ENCODE measurements around the gene BCOR.

Gene BCOR

GRCh38 chrX:40145923-40146261 is 48.1 kb upstream of the BCOR start:
- H3K79me2 ChIP-seq (ENCODE audit: insufficient read depth, low read length), result peaks cover 52% of the 10 kb centered on the region

GRCh38 chrX:40145001-40145922 is 47.5 kb upstream of the BCOR start:
- peak overlapping the region; percentile 56 to 71; a peak in 3 of 4 replicates for H3K4me3 ChIP-seq (ENCODE audit: low read depth in 1 of 2, low read length in 2 of 2)
- ATAC-seq (ENCODE audit: insufficient read depth, low read depth) (peak; percentile 16; the same call in 1 of the 3 replicates), DNase-seq (peak; percentile 27)
- H3K9me3 ChIP-seq (ENCODE audit: insufficient read depth, low read length, severe bottlenecking), result no peaks in the 10 kb centered on the region
- no peaks in the 10 kb centered on the region; the same call in 1 of the 2 replicates for H4K20me1 ChIP-seq (ENCODE audit: insufficient read depth, low read length)
- peak overlapping the region; percentile 69 for H3K4me2 ChIP-seq (ENCODE audit: insufficient read depth, low read length)
- H3K27me3 ChIP-seq (ENCODE audit: insufficient read depth, low read length, poor library complexity), result no peaks in the 10 kb centered on the region
- TF ChIP-seq CTCF (IDR thresholded peaks at IDR 0.05; ENCODE audit: borderline replicate concordance, extremely low read depth, low read length, poor library complexity, severe bottlenecking) (no peak), EZH2 (IDR thresholded peaks at IDR 0.05; ENCODE audit: borderline replicate concordance, low read depth, low read length, severe bottlenecking) (no peak)
- H3K9ac ChIP-seq (ENCODE audit: low read depth, low read length), result peak overlapping the region; percentile 95
- peak overlapping the region; percentile 71 for H2AFZ ChIP-seq (ENCODE audit: low read depth, low read length)
- peaks cover 58% of the 10 kb centered on the region for H3K79me2 ChIP-seq (ENCODE audit: insufficient read depth, low read length)
- H3K27ac ChIP-seq (ENCODE audit: low read length), result peak overlapping the region; percentile 79
- peaks cover 47% of the 10 kb centered on the region for H3K4me1 ChIP-seq (ENCODE audit: insufficient read depth, low read length)
- no peaks in the 10 kb centered on the region for H3K36me3 ChIP-seq (ENCODE audit: insufficient read depth, low read length)

More at GRCh38 chrX:40145923-40146261, 48.1 kb upstream of the BCOR start:
- DNase-seq, result peak; percentile 26
- H2AFZ ChIP-seq (ENCODE audit: low read depth, low read length), result peak overlapping the region; percentile 71
- H3K4me2 ChIP-seq (ENCODE audit: insufficient read depth, low read length), result peak overlapping the region; percentile 69
- H3K36me3 ChIP-seq (ENCODE audit: insufficient read depth, low read length), result no peaks in the 10 kb centered on the region
- peak; percentile 21 for ATAC-seq (ENCODE audit: insufficient read depth, low read depth)
- peaks cover 54% of the 10 kb centered on the region for H3K4me1 ChIP-seq (ENCODE audit: insufficient read depth, low read length)
- H3K9me3 ChIP-seq (ENCODE audit: insufficient read depth, low read length, severe bottlenecking), result no peaks in the 10 kb centered on the region
- peak overlapping the region; percentile 79 for H3K27ac ChIP-seq (ENCODE audit: low read length)
- no peaks in the 10 kb centered on the region; the same call in 1 of the 2 replicates for H4K20me1 ChIP-seq (ENCODE audit: insufficient read depth, low read length)
- H3K4me3 ChIP-seq (ENCODE audit: low read depth in 1 of 2, low read length in 2 of 2), result peak overlapping the region; percentile 56 to 71; a peak in 3 of 4 replicates
- peak overlapping the region; percentile 95 for H3K9ac ChIP-seq (ENCODE audit: low read depth, low read length)
- TF ChIP-seq CTCF (IDR thresholded peaks at IDR 0.05; ENCODE audit: borderline replicate concordance, extremely low read depth, low read length, poor library complexity, severe bottlenecking) (no peak), EZH2 (IDR thresholded peaks at IDR 0.05; ENCODE audit: borderline replicate concordance, low read depth, low read length, severe bottlenecking) (no peak)
- no peaks in the 10 kb centered on the region for H3K27me3 ChIP-seq (ENCODE audit: insufficient read depth, low read length, poor library complexity)

- H3K79me2 ChIP-seq (ENCODE audit: insufficient read depth, low read length), result peaks cover 63% of the 10 kb centered on the region
- no peak overlapping the region; a peak in 1 of 4 replicates for H3K4me3 ChIP-seq (ENCODE audit: low read depth in 1 of 2, low read length in 2 of 2)
- H3K4me1 ChIP-seq (ENCODE audit: insufficient read depth, low read length), result peaks cover 41% of the 10 kb centered on the region
- TF ChIP-seq CTCF (IDR thresholded peaks at IDR 0.05; ENCODE audit: borderline replicate concordance, extremely low read depth, low read length, poor library complexity, severe bottlenecking) (no peak), EZH2 (IDR thresholded peaks at IDR 0.05; ENCODE audit: borderline replicate concordance, low read depth, low read length, severe bottlenecking) (no peak)
- H4K20me1 ChIP-seq (ENCODE audit: insufficient read depth, low read length), result no peaks in the 10 kb centered on the region; the same call in 1 of the 2 replicates
- H2AFZ ChIP-seq (ENCODE audit: low read depth, low read length), result no peak overlapping the region
- DNase-seq (no peak), ATAC-seq (ENCODE audit: insufficient read depth, low read depth) (no peak)
- H3K27ac ChIP-seq (ENCODE audit: low read length), result no peak overlapping the region
- no peaks in the 10 kb centered on the region for H3K27me3 ChIP-seq (ENCODE audit: insufficient read depth, low read length, poor library complexity)
- no peaks in the 10 kb centered on the region for H3K9me3 ChIP-seq (ENCODE audit: insufficient read depth, low read length, severe bottlenecking)
- H3K4me2 ChIP-seq (ENCODE audit: insufficient read depth, low read length), result peak overlapping the region; percentile 69
- no peak overlapping the region for H3K9ac ChIP-seq (ENCODE audit: low read depth, low read length)
- no peaks in the 10 kb centered on the region for H3K36me3 ChIP-seq (ENCODE audit: insufficient read depth, low read length)
These were observed 46.8 kb upstream of the BCOR start for GRCh38 chrX:40144576-40144975.

All from DND-41 (cell line).